ENCODE data around the gene MED31. TPM values are rescaled to one million over a fixed set of nuclear protein-coding genes. Genes with fewer than 3 reads are reported as not detected.

The MED31 gene
- total RNA-seq, 1 donor: 12.3 TPM

GRCh38 chr17:6642592-6642991, 8.8 kb downstream of the MED31 start:
- no peak for DNase-seq (ENCODE audit: low read depth)
- H3K4me3 ChIP-seq (ENCODE audit: low read depth, low read length): no peak overlapping the region
- TF ChIP-seq, protein P1, sequence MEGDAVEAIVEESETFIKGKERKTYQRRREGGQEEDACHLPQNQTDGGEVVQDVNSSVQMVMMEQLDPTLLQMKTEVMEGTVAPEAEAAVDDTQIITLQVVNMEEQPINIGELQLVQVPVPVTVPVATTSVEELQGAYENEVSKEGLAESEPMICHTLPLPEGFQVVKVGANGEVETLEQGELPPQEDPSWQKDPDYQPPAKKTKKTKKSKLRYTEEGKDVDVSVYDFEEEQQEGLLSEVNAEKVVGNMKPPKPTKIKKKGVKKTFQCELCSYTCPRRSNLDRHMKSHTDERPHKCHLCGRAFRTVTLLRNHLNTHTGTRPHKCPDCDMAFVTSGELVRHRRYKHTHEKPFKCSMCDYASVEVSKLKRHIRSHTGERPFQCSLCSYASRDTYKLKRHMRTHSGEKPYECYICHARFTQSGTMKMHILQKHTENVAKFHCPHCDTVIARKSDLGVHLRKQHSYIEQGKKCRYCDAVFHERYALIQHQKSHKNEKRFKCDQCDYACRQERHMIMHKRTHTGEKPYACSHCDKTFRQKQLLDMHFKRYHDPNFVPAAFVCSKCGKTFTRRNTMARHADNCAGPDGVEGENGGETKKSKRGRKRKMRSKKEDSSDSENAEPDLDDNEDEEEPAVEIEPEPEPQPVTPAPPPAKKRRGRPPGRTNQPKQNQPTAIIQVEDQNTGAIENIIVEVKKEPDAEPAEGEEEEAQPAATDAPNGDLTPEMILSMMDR (IDR thresholded peaks at IDR 0.05; ENCODE audit: insufficient read depth, low read length): no peak

DNA sequence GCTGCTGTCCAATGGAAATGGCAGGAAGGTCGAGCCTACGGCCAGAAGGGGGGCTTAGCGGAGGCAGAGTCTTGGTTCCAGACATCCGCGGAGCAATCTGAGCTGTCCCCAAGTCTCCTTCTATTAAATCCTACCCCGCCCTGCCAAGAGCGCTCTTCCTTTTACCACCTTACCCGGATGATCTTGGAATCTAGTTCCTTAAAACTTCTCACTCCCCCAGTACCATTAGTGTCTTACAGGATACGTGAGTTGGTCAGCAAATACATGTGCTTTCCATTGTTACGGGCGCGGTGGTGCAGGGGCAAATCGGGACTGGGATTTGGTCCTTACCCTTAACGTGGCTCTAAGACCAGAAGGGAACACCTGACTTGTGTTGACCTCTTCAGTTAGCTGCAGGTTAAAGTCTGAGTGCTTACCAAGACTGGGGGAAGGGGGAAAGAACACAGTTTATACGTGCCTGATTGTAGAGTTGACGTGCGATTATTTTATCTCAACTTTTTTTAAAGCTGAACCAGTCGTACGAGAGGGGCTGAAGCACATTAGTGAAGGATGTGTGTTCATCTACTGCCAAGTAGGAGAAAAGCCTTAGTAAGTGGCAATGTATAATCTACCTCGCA, 10.1 kb downstream of the MED31 start:
- TF ChIP-seq, protein P1 (IDR thresholded peaks at IDR 0.05; ENCODE audit: insufficient read depth, low read length): no peak
- peak; percentile 30 for DNase-seq (ENCODE audit: low read depth)
- peak overlapping the region; percentile 96 for H3K4me3 ChIP-seq (ENCODE audit: low read depth, low read length)

- DNase-seq (ENCODE audit: low read depth): peak; percentile 89
- peak within 1 kb of the TSS; percentile 96 for H3K4me3 ChIP-seq (ENCODE audit: low read depth, low read length)
- TF ChIP-seq, protein P1 (IDR thresholded peaks at IDR 0.05; ENCODE audit: insufficient read depth, low read length): no peak
Measured at GRCh38 chr17:6640536-6641246, 10.7 kb downstream of the MED31 start, which contains the start of the genes KIAA0753 and TXNDC17. KIAA0753 (minus strand) TSS chr17:6640711; CDS start chr17:6635103, 5,608 bp downstream. TXNDC17 (plus strand) TSS chr17:6641060; CDS start chr17:6641083, 23 bp downstream.

- TF ChIP-seq, protein P1 (IDR thresholded peaks at IDR 0.05; ENCODE audit: insufficient read depth, low read length): no peak
- H3K4me3 ChIP-seq (ENCODE audit: low read depth, low read length): peak overlapping the region; percentile 96
- peak; percentile 41 for DNase-seq (ENCODE audit: low read depth)
Measured at GRCh38 chr17:6639586-6640535, 11.5 kb downstream of the MED31 start.

- TF ChIP-seq, protein P1 (IDR thresholded peaks at IDR 0.05; ENCODE audit: insufficient read depth, low read length): no peak
- H3K4me3 ChIP-seq (ENCODE audit: low read depth, low read length): peak overlapping the region; percentile 96
- no peak for DNase-seq (ENCODE audit: low read depth)
Measured at GRCh38 chr17:6639014-6639585, 12.3 kb downstream of the MED31 start.
